ENCODE results near the gene GARIN5B.

- TF ChIP-seq CTCF (IDR thresholded peaks at IDR 0.05) (no peak), POLR2A (IDR thresholded peaks at IDR 0.05) (no peak), POLR2AphosphoS5 (IDR thresholded peaks at IDR 0.05) (no peak), EP300 (IDR thresholded peaks at IDR 0.05) (no peak)
Measured at GRCh38 chr19:55305491-55305890, 57.6 kb downstream of the GARIN5B start.

Data from upper lobe of left lung (tissue), 4 donors.